Suppressor macrophage treated with lipopolysaccharide for 4 hours (primary cell): ENCODE results near the gene IQCN.

Source experiments
- DNase-seq: peaks from one replicate; pipeline ENCODE4 v3.0.0-alpha.2; 2020

Gene IQCN

DNA sequence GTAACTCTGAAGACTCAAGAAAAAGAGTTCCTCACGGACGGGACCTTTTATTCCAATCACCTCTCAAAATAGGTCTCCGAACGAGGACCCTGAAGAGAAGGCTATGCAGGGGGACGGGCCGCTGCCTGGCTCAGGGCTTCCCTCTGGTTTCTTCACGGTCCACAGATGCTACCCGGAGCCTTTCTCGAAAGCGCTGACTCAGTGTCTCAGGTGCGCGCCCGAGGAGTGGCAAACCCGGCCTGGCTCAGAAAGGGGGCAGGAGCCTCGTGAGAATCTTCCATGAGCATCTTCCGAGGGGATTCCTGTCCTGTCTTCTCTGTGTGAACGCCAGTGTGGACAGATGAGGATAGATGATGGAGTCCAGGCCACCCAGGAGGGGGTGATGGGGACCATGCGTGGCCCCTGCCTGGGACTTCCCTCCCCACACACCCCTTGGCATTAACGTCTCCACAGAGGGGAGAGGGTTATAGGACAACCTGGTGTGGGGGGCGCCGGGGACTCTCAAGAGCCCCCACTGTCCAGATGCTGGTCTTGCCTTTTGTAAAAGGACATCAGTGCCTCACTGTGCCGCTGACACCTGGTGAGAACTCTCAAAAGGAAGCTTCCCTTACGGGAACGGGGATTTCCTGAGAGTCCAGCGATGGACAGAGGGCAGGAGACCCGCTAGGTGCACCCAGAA is 32.1 kb upstream of the IQCN start:
- no peak for DNase-seq

DNA sequence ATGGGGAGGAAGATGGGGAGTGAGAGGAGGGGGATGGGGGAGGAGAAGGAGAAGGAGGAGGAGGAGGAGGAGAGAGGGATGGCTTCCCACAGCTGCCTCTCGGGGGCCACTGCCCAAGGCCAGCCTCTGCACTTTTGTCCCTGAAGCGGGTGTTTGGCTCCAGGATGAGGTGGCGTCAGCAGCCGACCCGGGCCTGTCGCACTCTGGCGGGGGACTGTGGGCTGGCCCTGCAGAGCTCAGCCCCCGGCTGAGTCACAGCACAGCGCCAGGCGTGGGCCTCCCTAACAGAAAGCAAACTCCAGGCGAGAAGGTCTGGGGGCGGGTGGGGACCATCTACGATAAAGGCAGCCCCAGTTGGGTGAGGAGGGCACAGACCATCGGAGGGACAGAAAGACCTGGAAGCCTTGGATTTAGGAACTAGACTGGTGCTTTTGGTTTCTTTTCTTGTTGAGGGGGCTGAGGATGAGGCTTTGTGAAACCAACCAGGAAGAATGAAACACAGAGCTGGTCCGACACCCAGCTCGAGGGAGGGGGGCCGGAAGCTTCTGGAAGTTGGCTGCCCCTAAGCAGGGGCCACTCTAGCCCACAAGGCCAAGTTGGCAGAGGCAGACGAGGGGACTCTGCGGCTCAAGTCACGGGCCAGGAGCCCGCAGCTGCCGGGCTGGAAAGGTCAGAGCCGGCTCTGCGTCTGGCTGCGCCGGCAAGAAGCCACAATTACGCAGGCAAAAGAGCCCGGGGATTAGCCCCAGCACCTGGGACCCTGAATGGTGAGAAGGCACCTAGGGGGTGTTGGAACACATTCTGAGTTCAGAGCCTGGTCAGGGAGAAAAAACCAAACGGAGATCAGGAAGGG is 30.4 kb upstream of the IQCN start:
- peak; percentile 94 for DNase-seq

DNA sequence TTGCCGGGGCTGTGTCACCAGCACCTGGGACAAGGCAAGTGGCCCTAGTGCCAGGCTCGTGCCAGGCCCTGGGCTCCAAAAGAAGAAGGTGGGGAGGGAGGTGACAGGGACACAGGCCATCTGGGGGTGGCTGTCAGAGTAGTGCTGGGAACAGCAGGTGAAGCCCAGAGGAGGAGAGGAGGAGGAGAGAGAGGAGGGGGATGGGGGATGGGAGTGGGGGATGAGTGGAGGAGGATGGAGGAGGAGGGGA is 29.9 kb upstream of the IQCN start:
- no peak for DNase-seq

DNA sequence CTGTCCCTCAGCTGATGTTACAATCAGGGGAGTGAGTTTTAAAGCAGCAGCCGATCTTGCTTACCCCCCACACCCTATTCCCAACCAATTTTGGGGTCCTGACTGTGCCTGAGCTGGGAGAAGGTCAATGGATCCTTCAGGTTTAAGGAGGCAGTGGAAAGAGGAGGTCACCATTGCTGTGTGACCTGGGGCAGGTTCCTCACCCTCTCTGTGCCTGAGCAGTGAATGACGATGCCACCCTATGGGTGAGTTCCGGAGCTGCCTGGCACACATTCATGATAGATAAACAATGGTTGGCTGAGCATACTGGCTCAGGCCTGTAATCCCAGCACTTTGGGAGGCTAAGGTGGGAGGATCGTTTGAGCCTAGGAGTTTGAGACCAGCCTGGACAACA is 27.5 kb upstream of the IQCN start:
- no peak for DNase-seq

DNA sequence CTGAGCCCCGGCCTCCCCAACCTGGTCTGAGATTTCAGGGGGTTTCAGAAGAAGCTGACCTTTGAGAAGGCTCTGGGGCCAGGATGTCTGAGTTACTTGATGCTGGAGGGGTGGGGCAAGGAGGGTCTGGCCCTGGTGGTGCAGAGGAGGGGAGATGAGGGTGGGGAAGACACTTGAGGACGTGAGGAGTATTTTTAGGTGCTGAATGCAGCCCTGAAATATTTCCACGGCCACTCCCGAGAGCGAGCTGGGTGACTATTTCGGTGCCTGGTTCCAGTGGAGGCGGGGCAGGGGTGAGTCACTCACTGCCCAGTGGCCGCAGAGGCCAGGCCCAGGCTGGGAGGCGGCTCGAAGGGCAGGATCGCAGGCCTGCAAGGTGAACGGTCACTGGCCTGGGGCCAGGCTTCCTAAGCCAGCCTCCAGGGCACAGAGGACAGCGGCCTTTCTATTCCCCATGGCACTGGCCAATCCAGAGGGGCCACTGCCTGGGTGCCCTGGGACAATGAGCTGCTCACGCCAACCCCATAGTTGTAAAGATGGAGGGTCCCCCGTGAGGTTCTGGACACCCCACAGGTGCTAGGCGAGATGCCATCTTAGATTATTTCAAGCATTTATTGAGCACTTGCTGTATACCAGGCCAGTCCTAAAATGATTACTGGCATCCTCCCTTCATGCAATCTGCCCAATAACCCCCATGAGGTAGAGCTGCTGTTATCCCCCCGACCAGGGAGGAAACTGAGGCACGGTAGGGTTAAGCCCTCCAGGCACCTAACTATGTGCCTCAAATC is 26.9 kb upstream of the IQCN start:
- DNase-seq, result peak; percentile 81

DNA sequence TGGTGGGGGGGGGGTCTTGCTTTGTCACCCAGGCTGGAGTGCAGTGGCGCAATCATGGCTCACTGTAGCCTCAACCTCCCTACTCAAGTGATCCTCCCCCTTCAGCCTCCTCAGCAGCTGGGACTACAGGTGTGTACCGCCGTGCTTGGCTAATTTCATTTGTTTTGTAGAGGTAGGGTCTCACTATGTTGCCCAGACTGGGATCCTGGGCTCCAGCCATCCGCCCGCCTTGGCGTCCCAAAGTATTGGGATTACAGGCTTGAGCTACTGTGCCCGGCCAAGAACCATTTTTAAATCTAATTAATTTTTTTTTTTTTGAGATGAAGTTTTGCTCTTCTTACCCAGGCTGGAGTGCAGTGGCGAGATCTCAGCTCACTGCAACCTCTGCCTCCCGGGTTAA is 25.4 kb upstream of the IQCN start:
- no peak for DNase-seq

DNA sequence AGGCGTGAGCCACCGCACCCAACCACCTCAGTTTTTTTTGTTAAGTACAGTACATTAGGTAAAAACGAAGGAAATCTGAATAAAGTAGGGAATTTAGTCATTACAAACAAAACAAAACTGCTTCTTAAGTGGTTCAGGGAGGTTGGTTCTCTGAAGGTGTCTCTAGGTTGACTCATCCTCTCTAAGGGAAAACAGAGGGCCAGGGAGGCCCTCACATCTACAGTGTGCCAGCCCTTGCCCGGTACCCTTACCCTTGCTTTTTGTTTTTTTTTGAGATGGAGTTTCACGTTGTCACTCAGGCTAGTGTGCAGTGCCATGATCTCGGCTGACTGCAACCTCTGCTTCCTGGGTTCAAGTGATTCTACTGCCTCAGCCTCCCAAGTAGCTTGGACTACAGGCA is 24.3 kb upstream of the IQCN start:
- DNase-seq, result no peak

DNA sequence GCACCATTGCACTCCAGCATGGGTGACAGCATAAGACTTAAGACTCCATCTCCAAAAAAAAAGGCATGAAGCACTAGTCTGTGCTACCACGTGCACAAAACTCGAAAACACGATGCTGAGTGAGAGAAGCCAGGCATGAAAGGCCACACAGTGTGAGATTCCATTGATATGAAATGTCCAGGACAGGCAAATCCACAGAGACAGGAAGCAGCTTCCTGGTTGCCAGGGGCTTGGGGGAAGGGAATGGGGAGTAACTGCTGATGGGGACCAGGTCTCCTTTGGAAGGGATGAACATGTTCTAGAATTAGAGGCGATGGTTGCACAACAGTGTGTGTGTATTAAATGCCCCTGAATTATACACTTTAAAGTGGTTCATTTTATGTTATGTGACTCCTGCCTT is 23.1 kb upstream of the IQCN start:
- no peak for DNase-seq

DNA sequence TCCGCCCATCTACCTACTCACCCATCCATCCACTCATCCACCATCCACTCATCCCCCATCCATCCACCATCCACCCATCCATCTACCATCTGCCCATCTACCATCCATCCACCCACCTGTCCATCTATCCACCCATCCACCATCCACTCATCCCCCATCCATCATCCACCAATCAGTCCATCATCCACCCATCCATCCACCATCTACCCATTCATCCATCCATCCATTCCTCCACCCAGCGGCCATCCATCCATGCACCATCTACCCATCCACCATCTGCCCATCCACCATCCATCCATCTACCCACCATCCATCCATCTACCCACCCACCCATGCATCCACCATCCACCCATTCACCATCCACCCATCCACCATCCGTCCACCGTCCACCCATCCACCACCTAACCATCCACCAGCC is 20.8 kb upstream of the IQCN start:
- DNase-seq, result no peak

DNA sequence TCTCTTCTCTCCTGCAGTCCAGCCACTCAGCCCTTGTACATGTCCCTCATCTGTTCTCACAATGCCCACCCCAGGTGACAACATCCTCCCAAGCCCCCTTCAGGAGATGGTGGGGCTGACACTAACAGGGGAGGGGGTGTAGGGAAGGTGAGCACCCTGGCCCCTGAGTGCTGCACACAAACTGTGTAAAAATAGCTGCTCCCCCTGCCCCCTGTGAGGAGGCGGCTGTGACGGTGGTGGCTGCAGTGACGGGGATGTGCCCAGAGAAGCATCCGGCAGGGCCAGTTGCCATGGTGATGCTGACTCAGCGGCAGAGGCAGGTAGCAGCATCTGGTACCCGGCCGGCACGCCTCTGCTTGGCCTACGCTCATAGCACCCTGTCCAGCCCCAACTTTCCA is 20.2 kb upstream of the IQCN start:
- no peak for DNase-seq

DNA sequence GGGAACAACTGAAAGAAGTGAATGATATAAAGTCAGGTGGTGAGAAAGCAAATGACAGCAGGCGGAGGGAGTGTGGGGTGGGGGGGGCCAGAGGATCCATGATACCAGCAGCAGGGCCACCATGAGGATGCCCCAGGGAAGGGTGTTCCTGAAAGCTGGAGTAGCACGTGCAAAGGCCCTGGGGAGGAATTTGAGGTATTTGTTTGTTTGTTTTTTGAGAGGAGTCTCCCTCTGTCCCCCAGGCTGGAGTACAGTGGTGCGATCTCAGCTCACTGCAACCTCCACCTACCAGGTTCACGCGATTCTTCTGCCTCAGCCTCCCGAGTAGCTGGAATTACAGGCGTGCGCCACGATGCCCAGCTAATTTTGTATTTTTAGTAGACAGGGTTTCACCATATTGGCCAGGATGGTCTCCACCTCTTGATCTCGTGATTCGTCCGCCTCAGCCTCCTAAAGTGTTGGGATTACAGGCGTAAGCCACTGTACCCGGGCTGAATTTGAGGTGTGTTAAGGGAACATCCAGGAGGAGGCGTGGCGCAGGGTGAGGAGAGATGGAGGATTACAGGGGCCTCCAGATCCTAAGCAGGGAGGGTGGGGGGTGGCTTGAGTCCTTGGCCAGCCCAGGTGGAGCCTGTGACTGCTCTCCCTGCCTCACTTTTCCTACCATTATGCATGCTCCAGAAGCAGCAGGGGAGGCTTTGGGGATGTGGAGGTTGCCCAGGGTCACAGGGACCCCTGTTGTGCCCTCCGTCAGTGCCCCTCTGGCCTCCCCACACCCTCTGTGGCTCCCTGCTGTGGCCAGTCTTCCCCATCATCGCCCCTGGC is 19.6 kb upstream of the IQCN start:
- no peak for DNase-seq

DNA sequence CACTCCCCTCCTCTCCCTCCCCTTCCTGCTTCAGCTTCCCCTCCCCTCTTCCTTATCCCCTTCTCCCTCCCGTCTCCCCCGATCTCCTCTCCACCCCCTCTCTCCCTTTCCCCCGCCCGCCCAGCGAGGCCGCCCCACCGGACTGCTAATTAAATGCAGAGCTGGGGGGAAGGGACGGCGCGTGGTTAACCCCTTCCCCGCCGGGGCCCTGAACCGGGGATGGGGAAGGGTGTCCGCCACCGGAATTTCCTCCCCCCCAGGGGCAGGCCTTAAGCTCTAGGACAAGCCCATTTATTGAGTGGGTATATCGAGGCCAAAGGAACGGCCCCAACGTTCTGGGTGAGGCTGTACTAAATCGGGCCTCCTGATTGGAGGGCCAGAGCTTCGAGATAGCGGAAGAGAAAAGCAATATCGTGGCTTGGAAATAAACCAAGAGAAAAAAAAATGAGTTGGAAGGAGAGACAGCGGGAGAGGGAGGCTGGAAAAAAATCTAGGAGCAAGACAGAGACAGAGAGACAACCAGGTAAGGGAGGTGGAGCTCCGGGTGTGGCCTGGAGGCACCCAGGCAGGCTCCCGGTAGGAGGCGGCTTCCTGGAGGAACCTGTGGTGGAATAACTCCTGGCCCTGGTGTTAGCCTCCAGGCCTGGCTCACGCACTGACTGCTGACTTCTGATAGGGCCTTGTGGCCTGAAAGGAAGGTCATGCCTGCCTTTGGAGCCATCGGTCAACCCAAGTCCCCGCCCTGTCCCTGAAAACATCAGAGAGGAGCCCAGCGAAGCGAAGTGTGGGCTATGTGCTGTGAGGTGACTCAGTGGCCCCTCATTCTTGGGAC is 18.8 kb upstream of the IQCN start:
- peak; percentile 75 for DNase-seq

DNA sequence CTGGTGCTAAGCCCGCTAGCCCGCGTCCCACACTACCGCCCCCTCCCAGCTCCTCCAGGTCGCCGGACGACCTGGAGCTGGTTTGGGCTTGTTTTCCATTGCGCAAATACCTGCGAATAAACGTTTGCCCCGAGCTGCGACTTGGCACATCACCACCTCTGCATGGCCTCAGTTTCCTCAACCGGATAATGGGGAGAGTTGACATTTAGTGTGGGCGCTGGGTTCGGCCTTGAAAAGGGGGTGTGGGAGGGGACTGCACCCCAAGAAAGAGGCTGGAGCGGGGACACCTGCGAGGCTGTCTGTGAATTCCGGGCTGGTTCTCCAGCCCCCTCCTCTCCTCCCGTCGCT is 18.2 kb upstream of the IQCN start:
- no peak for DNase-seq

DNA sequence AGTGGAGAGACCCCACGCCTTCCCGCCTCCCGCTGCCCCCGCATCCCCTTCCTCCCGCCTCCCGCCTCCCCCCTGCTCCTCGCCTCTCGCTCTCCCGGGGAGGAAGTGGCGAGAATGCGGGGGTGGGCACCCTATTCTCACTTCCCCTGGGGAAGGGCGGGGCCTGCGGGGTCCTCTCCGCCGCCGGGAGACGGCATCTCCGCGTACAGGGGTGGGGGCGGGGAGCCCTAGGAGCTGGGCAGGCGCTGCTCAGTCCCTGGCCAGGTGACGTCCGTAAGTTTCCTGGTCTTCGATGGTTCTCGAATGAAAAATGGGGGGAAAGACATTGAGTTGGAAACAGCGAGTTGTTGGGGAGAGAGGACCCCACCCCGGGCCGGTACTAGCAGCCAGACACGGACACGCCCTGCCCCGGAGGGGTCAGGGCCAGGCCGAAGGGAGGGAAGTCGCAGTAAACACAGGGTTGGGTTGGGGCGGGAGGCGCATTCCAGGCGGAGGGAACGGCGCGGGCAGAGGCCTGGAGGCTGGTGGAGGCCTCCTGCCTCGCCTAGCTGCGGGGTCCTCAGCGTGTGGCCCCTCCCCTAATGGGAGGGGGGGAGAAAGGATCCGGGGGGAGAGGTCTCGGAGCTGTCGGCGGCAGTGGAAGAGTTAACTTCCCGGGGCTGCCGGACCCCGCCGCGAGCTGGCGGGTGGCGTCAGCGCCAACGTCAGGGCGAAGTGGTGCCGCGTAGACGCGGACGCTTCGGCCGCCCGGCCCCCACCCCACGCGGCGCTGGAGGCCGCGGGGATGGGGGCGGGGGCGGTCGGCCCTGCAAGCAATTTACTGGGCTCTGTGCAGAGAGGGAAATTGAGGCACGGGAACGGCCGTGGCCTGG is 17.6 kb upstream of the IQCN start:
- DNase-seq, result peak; percentile 94

DNA sequence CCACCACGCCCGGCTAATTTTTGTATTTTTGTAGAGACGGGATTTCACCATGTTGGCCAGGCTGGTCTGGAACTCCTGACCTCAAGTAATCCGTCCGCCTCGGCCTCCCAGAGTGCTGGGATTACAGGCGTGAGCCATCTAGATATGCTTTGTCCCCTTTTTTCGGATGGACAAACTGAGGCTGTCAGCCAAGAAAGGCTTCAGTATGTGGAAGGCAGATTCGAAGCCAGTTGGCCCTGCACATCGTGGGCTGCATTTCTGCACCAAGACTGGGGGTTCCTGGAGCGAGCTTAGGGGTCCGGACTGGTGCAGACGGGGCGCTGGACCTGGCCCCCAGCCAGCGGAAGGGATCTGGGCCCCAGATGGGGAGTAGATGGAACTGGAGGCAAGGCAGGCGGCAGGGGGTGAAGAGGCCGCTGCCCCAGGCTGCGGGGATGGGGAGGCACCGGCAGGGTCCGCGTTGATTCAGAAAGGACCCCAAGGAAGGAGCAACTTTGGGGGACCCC is 16.8 kb upstream of the IQCN start:
- DNase-seq, result no peak

DNA sequence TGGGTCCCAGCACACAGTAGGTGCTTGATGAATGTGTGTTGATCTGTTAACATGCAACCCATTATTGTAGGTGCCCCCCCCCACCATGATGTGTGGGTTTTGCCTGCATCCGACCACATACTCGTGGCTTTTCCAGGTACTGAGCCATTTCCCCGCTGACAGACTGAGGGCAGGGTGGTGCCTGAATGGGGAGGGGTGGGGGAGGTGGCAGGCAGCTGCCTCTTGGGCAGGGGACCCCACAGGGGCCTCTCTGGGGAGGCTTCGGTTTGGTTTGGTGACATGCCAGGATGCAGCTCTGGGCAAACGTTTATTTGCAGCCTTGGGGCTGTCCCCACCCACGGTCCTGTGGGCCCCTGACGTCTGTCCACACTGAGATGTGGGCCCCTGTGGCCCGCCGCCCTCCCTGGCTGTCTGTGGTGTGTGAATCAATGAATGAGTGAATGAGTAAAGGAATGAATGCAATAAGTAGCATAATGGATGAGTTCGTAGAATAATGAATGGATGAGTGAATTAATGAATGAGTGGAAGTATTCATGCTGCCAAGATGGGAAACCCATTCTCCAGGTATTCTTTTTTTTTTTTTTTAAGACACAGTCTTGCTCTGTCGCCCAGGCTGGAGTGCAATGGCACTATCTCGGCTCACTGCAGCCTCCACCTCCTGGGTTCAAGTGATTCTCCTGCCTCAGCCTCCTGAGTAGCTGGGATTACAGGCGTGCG is 16.2 kb upstream of the IQCN start:
- DNase-seq, result peak; percentile 89

DNA sequence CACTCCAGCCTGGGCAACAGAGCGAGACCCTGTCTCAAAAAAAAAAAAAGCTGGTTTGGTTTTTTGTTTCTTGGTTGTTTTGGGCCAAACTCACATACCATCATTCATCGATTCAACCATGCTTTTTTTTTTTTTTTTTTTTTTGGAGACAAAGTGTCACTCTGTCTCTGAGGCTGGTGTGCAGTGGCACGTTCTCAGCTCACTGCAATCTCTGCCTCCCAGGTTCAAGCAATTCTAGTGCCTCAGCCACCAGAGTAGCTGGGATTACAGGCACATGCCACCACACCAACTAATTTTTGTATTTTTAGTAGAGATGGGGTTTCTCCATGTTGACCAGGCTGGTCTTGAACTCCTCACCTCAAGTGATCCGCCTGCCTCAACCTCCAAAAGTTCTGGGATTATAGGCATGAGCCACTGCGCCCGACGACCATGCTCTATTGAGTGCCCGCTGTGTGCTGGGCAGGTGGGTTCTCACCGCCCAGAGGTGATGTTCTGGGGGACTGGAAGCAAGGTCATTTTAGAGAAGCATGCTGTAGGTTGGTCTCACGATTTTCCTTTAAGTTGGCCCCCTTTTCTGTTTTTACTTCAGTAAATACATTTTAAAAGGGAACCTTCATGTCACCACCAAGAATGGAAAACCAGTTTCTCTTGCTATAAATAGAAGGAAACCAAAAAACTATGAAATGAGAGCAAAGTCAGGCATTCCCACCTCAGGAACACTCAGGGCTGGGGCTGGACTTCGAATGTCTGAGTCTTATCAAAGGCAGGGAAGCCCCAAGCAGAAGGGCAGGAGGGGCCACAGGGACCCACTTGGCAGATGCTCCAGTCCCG is 15.4 kb upstream of the IQCN start:
- DNase-seq, result no peak

DNA sequence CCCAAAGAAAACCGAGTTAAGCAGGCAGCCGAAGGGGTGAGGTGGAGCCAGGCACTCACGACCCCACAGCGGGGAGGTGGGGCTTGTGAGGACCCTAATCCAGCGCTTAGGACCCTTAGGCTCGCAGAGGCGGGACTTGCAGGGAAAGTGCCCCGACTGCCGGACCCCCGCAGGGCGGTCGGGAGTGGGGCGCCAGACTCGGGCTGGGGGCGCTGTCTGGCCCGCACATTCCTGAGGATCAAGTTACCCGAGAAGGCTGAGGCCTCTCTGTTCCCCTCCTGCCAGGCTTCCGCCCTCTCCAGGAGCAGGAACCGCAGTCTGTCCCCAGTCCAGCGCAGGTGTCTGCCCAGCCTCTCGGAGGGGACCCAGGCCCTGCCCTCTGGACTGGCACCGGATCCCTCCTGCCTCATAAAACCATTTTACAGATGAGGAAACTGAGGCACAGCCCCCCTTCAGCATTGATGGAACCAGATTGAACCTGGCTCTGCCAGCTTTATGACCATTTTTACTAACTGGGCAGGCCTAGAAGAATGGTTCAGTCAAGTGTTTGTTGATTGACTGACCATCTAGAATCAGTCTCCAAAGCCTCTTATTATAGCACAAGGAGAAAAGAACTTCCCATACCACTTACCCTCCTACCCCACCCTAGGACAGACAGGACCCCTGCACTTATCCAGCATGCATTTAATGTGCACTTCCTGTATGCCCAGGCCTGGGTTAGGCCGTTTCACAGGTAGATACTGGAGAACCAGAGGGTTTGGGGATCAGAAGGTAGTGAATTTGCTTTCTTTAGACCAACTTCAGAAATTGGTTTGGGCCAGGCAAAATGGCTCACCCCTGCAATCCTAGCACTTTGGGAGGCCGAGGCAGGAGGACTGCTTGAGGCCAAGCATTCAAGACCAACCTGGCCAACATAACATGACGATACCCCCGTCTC is 13.9 kb upstream of the IQCN start:
- DNase-seq, result no peak
